HepG2 (cell line): ENCODE data around the gene ARHGEF4. TPM values are rescaled to one million over a fixed set of nuclear protein-coding genes. Genes with fewer than 3 reads are reported as not detected.

Source experiments
- ATAC-seq: fragments of 200-7000 bp; cut with Tn5 transposase; 3 replicates; pipeline ENCODE4 v1.9.1; 2020; ENCODE audit warnings: mild to moderate bottlenecking, moderate library complexity
- BruUV-seq: library from RNA; stranded (reverse); fragments of 400-500 nt; replicated peaks from 2 replicates; lab custom pipeline; 2021; lab: Mats Ljungman, UMichigan
- CTCF ChIA-PET: fragments of 300-600 bp; formaldehyde crosslinking; extraction: SDS; loops from one replicate; lab custom pipeline; 2021; ENCODE audit warnings: low total read pairs, inconsistent platforms, low intra/inter-chr PET ratio; lab: Yijun Ruan, JAX
- POLR2A ChIA-PET: fragments of 350-600 bp; sonication (Branson Sonifier 250); formaldehyde crosslinking; loops from one replicate; lab custom pipeline; 2020; ENCODE audit warnings: antibody characterized with exemption, inconsistent platforms; lab: Yijun Ruan, JAX
- DNase-seq: peaks from one replicate; pipeline ENCODE4 v3.0.0-alpha.2; 2015; ENCODE audit warnings: low spot score
- FAIRE-seq: peaks from 3 replicates; lab custom pipeline; 2011; peaks lifted over from hg19 to GRCh38; lab: Jason Lieb, UNC
- H2AFZ ChIP-seq: one replicate; pipeline ENCODE4 v1.6.1; 2011; ENCODE audit warnings: low read length, inconsistent platforms
- H3K27ac ChIP-seq: fragments of 300-600 bp; 3 replicates; pipeline ENCODE4 v1.8.0; 2011; ENCODE audit warnings: mixed run types, mild to moderate bottlenecking, mixed read lengths, low read length, inconsistent platforms; ENCODE audit not compliant: insufficient read depth; ENCODE audit errors: extremely low read length
- H3K27me3 ChIP-seq, 2 experiments: fragments of 200-600 bp in 1 of 2; 2 replicates in 1 of 2; 3 replicates in 1 of 2; pipeline versions ENCODE4 v1.6.0 to v1.8.0; 2011; ENCODE audit warnings: low read length in 2 of 2, mild to moderate bottlenecking in 2 of 2, moderate library complexity in 2 of 2, inconsistent platforms in 1 of 2; ENCODE audit not compliant: insufficient read depth in 2 of 2, control insufficient read depth in 1 of 2
- H3K36me3 ChIP-seq, 2 experiments: fragments of 200-600 bp in 1 of 2; replicated peaks in 1 of 2; 2 replicates in 1 of 2; 3 replicates in 1 of 2; pipeline versions ENCODE4 v1.5.1 to v1.8.0; 2011; ENCODE audit warnings: low read length in 2 of 2, inconsistent platforms in 1 of 2; ENCODE audit not compliant: insufficient read depth in 2 of 2, control insufficient read depth in 1 of 2
- H3K4me1 ChIP-seq: 2 replicates; pipeline ENCODE4 v1.5.1; 2012; ENCODE audit warnings: low read length, inconsistent platforms; ENCODE audit not compliant: insufficient read depth
- H3K4me2 ChIP-seq: 2 replicates; pipeline ENCODE4 v1.6.0; 2011; ENCODE audit warnings: low read depth, low read length, inconsistent platforms
- H3K4me3 ChIP-seq, 3 experiments: fragments of 200-600 bp in 1 of 3; sonication (generic), shearing (Covaris generic) in 1 of 3; replicated peaks in 1 of 3; 2 replicates each; pipeline ENCODE4 v1.5.1; 2011 to 2016; ENCODE audit warnings: low read length in 3 of 3, inconsistent platforms in 2 of 3, low read depth in 2 of 3, mild to moderate bottlenecking in 2 of 3, control low read depth in 1 of 3, mixed read lengths in 1 of 3; ENCODE audit not compliant: insufficient read depth in 1 of 3
- H3K79me2 ChIP-seq: one replicate; pipeline ENCODE4 v1.6.1; 2011; ENCODE audit warnings: low read length, inconsistent platforms; ENCODE audit not compliant: insufficient read depth
- H3K9ac ChIP-seq: 2 replicates; pipeline ENCODE4 v1.6.0; 2011; ENCODE audit warnings: mild to moderate bottlenecking, low read depth, low read length, inconsistent platforms; ENCODE audit not compliant: insufficient read depth
- H3K9me3 ChIP-seq: 2 replicates; pipeline ENCODE4 v1.5.1; 2012; ENCODE audit warnings: mild to moderate bottlenecking, low read length
- H4K20me1 ChIP-seq: 2 replicates; pipeline ENCODE4 v1.6.0; 2011; ENCODE audit warnings: inconsistent platforms, mild to moderate bottlenecking, low read length, moderate library complexity; ENCODE audit not compliant: insufficient read depth
- CERS6 ChIP-seq: sonication (generic); formaldehyde crosslinking; IDR thresholded peaks from 2 replicates; pipeline ENCODE4 v1.5.0; 2020; ENCODE audit warnings: missing genetic modification reagents
- GFI1 ChIP-seq: sonication (generic); formaldehyde crosslinking; IDR thresholded peaks from 2 replicates; pipeline ENCODE4 v1.5.0; 2020; ENCODE audit warnings: missing genetic modification reagents, mild to moderate bottlenecking, borderline replicate concordance
- IKZF5 ChIP-seq: IDR thresholded peaks from 2 replicates; pipeline ENCODE4 v1.6.1; 2018; ENCODE audit warnings: missing genetic modification reagents, mild to moderate bottlenecking, missing compliant biosample characterization
- JUND ChIP-seq: sonication (generic); formaldehyde crosslinking; IDR thresholded peaks from 2 replicates; pipeline ENCODE4 v1.8.0; 2022; ENCODE audit warnings: mild to moderate bottlenecking, missing genetic modification reagents
- REL ChIP-seq: sonication (generic); formaldehyde crosslinking; conservative IDR thresholded peaks from 2 replicates; pipeline ENCODE4 v1.8.0; 2022; ENCODE audit warnings: mild to moderate bottlenecking, missing genetic modification reagents, moderate library complexity
- TBP ChIP-seq: sonication (generic); formaldehyde crosslinking; IDR thresholded peaks from 2 replicates; pipeline ENCODE4 v1.5.0; 2020; ENCODE audit warnings: missing genetic modification reagents
- ZNF841 ChIP-seq: sonication (generic); formaldehyde crosslinking; IDR thresholded peaks from 2 replicates; pipeline ENCODE4 v1.8.1; 2023; ENCODE audit warnings: missing genetic modification reagents, borderline replicate concordance
- WGBS: methylation state at CpG from one replicate; pipeline ENCODE4 v1.1.6; 2017; ENCODE audit warnings: low lambda C conversion rate; 5-methylcytosine and 5-hydroxymethylcytosine counted together
- in situ Hi-C: cut with HindIII; loops from 2 replicates; pipeline ENCODE4 v1.10.0; 2017; ENCODE audit warnings: low pct_unique_long_range_greater_than_20kb; ENCODE audit not compliant: extremely low pct_ligation_motif_present
- intact Hi-C: fragments of 100-400 bp; cut with micrococcal nuclease; formaldehyde crosslinking; loops from one replicate; pipeline ENCODE4 v1.10.0; 2022; ENCODE audit not compliant: unreplicated experiment
- polyA plus RNA-seq, 8 experiments: library from polyadenylated mRNA; depleted of rRNA in 3 of 8; stranded (reverse) in 7 of 8; unstranded in 1 of 8; fragments of >200 nt; fragmentation: Illumina TruSeq in 4 of 8; extraction: Trizol in 4 of 8; gene quantifications; 2 replicates each; pipeline versions ENCODE4 v1.2.1 to v1.2.3, GENCODE V29; 2011 to 2016; ENCODE audit warnings: low read depth in 4 of 8, missing spikeins in 1 of 8, mixed read lengths in 1 of 8; ENCODE audit not compliant: insufficient read depth in 1 of 8
- total RNA-seq, 5 experiments: library from RNA; depleted of rRNA; stranded (reverse); fragments of >200 nt; fragmentation: Illumina TruSeq; extraction: Trizol; gene quantifications; 2 replicates each; pipeline ENCODE4 v1.2.3, GENCODE V29; 2016; ENCODE audit warnings: low read depth in 1 of 5
- TF ChIP-seq, protein P1 (sequence below): sonication (generic); formaldehyde crosslinking; IDR thresholded peaks from 2 replicates; pipeline ENCODE4 v1.5.0; 2020; ENCODE audit warnings: mild to moderate bottlenecking, missing genetic modification reagents, moderate library complexity

The ARHGEF4 gene
- total and polyA plus RNA-seq, 2 of the 13 experiments (the other 11 are each of a cell fraction or from before 2014, with no cell fraction given): 0.11 to 0.13 TPM

DNA sequence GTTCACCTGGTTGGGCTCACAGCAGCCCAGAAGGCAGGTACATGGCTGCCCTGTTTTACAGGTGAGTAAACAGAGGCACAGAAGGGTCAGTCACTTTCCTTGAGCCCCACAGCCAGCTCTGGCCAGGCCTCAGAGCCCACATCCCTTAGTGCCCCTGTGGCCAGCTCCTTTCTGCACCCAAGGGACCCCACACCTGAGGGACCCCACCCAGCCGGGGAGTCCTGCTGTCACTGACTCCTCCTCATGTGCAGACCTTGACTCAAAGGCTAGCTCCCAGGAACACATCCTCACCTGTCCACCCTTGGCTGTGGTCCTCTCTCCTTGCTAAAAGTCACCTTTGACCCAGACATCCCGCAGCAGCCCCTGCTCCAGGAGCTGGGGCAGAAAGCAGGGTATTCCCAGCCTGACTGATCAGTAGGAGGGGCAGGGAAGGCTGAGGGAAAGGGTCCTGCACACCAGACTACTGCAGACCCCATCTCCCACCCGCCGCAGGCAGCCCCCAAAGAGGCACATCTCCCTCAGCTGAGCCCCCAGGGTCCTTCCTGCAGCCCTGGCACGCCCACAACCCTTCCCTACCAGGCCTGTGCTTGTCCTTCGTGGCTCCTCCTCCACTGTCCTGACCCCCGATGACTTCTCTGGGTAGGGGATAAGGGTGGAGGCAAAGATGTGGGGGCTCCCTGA lies 9.8 kb upstream of the ARHGEF4 start:
- in situ Hi-C loops: no loop called here
- Histone ChIP-seq H3K4me3 (no peak overlapping the region), H3K27ac (no peak overlapping the region), H4K20me1 (no peaks in the 10 kb centered on the region), H3K4me2 (no peak overlapping the region), H3K4me1 (no peaks in the 10 kb centered on the region), H3K9me3 (no peaks in the 10 kb centered on the region), H3K27me3 (peaks cover 3 to 51% of the 10 kb centered on the region in 2 experiments; a peak in 3 of 5 replicates), H2AFZ (no peak overlapping the region), H3K9ac (no peak overlapping the region), H3K79me2 (no peaks in the 10 kb centered on the region), H3K36me3 (no peaks in the 10 kb centered on the region)
- no TSS peak for BruUV-seq
- 8% methylated on average over 6 of the region's 7 CpGs for WGBS
- no peak for ATAC-seq
- FAIRE-seq: no peak
- intact Hi-C loops: no loop called here
- ChIA-PET POLR2A (no interaction called here), CTCF (no interaction called here)
- TF ChIP-seq JUND (CRISPR knock-in tag): no peak
- TF ChIP-seq GFI1 (CRISPR knock-in tag): no peak
- TF ChIP-seq, protein P1, sequence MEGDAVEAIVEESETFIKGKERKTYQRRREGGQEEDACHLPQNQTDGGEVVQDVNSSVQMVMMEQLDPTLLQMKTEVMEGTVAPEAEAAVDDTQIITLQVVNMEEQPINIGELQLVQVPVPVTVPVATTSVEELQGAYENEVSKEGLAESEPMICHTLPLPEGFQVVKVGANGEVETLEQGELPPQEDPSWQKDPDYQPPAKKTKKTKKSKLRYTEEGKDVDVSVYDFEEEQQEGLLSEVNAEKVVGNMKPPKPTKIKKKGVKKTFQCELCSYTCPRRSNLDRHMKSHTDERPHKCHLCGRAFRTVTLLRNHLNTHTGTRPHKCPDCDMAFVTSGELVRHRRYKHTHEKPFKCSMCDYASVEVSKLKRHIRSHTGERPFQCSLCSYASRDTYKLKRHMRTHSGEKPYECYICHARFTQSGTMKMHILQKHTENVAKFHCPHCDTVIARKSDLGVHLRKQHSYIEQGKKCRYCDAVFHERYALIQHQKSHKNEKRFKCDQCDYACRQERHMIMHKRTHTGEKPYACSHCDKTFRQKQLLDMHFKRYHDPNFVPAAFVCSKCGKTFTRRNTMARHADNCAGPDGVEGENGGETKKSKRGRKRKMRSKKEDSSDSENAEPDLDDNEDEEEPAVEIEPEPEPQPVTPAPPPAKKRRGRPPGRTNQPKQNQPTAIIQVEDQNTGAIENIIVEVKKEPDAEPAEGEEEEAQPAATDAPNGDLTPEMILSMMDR (CRISPR knock-in tag): no peak
- TF ChIP-seq TBP (CRISPR knock-in tag): no peak
- no peak for TF ChIP-seq CERS6 (CRISPR knock-in tag)
- TF ChIP-seq IKZF5 (CRISPR knock-in tag): no peak
- no peak for TF ChIP-seq ZNF841 (CRISPR knock-in tag)
- TF ChIP-seq REL (CRISPR knock-in tag): no peak
- no peak for DNase-seq
